ENCODE data around the gene SLC4A1. TPM values are rescaled to one million over a fixed set of nuclear protein-coding genes. Genes with fewer than 3 reads are reported as not detected.
A peak's percentile ranks its signal among the peaks of the same experiment; 100 is the strongest.

The SLC4A1 gene
- polyA plus RNA-seq, 1 experiment = not detected

DNA sequence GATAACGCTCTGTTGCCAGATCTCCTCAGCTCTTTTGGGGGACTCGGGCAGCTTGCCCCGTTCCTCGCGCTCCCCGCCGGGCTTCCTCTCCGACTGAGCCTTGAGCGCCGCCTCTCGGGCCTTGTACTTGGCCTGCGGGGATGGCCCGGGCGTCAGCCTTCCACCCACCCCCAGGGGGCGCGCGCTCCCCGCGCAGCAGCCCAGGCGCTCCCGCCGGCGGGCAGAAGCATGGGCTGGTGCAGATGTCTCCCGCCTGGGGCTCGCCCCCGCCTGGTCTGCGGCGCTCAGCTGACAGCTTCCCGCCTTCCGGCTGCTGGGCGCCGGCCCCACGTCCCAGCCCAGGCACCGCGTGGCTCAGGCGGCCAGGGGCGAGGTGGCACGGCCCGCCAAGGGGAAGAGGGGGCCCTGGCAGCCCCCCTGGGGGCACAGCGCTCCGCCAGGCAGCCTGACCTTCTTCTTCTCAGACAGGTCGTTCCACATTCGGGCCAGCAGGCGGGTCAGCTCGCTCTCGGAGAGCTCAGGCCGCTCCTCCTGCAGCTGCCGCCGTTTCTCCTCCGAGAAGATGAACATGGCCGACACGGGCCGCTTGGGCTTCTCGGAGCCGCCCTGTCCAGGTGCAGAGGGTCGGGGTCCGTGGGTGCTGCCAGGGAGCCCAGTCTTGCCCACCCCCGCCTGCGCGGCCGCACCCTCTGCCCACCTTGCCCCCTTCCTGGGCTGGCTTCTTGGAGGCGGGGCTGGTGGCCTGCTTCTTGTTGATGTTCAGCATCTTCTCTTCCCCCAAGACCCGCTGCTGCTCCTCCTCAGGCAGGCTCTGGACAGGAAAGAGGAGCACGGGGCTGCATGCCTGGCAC, 57.4 kb downstream of the SLC4A1 start:
- DNase-seq (ENCODE audit: low read depth) = no peak
- Histone ChIP-seq H3K27me3 (ENCODE audit: control insufficient read depth, insufficient read depth, low read length) (no peaks in the 10 kb centered on the region), H3K36me3 (ENCODE audit: control insufficient read depth, insufficient read depth, low read length) (peaks cover 57% of the 10 kb centered on the region), H3K4me3 (ENCODE audit: low read depth, low read length) (no peak overlapping the region)
- TF ChIP-seq, protein P1, sequence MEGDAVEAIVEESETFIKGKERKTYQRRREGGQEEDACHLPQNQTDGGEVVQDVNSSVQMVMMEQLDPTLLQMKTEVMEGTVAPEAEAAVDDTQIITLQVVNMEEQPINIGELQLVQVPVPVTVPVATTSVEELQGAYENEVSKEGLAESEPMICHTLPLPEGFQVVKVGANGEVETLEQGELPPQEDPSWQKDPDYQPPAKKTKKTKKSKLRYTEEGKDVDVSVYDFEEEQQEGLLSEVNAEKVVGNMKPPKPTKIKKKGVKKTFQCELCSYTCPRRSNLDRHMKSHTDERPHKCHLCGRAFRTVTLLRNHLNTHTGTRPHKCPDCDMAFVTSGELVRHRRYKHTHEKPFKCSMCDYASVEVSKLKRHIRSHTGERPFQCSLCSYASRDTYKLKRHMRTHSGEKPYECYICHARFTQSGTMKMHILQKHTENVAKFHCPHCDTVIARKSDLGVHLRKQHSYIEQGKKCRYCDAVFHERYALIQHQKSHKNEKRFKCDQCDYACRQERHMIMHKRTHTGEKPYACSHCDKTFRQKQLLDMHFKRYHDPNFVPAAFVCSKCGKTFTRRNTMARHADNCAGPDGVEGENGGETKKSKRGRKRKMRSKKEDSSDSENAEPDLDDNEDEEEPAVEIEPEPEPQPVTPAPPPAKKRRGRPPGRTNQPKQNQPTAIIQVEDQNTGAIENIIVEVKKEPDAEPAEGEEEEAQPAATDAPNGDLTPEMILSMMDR (IDR thresholded peaks at IDR 0.05; ENCODE audit: insufficient read depth, low read depth, low read length) = peak; percentile 83
- ChIA-PET POLR2A (no interaction called here), CTCF (interaction anchor here (0.6 to 6.8 kb wide), 28 partner anchors 8 to 312 kb away, joined by 3 to 59 read pairs (median 4); partner anchors contain the start of genes ATXN7L3, FAM171A2, GRN and HDAC5)

DNA sequence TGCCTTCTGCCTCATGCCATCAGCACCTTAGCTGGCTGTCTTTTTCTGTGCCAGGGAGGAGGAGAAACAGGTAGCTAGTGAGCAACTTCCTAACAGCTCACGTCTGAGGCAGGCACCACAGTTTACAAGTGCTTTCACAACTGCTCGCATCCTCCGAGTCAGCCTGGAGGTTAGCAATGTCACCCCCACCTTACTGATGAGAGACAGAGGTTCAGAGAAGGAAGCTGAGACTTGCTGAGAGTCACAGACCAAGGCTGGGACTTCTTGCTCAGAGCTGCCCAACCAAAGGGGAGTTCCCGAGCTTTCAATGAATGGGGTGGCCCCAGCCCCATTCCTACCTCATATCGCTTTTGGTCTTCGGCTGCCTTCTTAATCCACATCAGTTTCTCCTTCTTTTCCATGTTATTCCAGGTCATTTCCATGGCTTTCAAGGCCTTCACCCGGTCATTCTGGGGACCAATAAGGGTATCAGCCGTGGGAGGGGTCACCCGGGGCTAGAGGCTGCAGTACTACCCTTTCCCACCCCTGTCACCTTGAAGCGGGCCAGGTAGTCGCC, 58.1 kb downstream of the SLC4A1 start:
- no peak for DNase-seq (ENCODE audit: low read depth)
- POLR2A ChIA-PET = no interaction called here
- CTCF ChIA-PET = interaction anchor here (0.5 to 6.8 kb wide), 27 partner anchors 8 to 313 kb away, joined by 3 to 59 read pairs (median 4); partner anchors contain the start of genes ATXN7L3, FAM171A2, GRN and HDAC5
- Histone ChIP-seq H3K4me3 (ENCODE audit: low read depth, low read length) (no peak overlapping the region), H3K36me3 (ENCODE audit: control insufficient read depth, insufficient read depth, low read length) (peaks cover 50% of the 10 kb centered on the region), H3K27me3 (ENCODE audit: control insufficient read depth, insufficient read depth, low read length) (no peaks in the 10 kb centered on the region)
- TF ChIP-seq, protein P1 (IDR thresholded peaks at IDR 0.05; ENCODE audit: insufficient read depth, low read depth, low read length) = no peak

DNA sequence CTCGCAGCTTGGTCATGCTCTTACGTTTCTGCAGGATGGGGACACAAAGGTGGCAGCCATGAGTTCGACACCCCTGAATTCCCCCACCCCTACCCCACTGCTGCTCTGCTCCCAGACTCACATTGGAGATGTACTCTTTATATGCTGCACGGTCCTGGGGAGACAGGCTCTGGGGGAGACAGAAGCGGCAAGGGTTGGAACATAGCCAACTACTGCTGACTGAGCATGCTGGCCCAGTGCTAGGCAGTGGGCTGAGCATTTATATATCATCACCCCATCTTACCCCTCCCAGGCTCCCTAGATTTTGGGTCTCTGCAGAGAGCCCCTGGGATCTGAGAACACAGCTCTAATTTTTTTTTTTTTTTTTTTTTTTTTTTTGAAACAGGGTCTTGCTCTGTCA, 60.2 kb downstream of the SLC4A1 start:
- no peak for DNase-seq (ENCODE audit: low read depth)
- H3K27me3 ChIP-seq (ENCODE audit: control insufficient read depth, insufficient read depth, low read length) = no peaks in the 10 kb centered on the region
- ChIA-PET CTCF (interaction anchor here (0.5 to 4.5 kb wide), 5 partner anchors 9 to 143 kb away, joined by 3 to 22 read pairs (median 11); partner anchors contain the start of genes ATXN7L3 and GRN), POLR2A (no interaction called here)
- H3K4me3 ChIP-seq (ENCODE audit: low read depth, low read length) = no peak overlapping the region
- peaks cover 36% of the 10 kb centered on the region for H3K36me3 ChIP-seq (ENCODE audit: control insufficient read depth, insufficient read depth, low read length)
- TF ChIP-seq, protein P1 (IDR thresholded peaks at IDR 0.05; ENCODE audit: insufficient read depth, low read depth, low read length) = no peak

DNA sequence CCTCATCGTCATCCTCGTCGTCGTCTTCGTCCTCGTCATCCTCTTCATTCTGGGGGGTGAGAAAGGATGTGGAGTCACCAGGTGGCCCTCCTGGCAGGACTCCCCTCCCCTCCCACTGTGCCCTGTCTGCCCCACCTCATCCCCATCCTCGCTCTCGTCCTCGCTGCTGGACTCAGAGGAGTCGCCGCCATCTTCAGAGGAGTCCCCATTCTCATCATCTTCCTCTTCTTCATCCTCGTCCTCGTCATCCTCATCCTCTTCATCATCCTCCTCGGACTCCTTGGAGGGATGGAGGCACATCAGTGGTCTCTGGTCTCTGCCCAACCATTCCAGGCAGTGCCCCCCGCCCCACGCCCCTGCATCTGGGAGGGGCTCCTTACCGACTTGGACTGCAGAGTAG, 60.6 kb downstream of the SLC4A1 start:
- Histone ChIP-seq H3K27me3 (ENCODE audit: control insufficient read depth, insufficient read depth, low read length) (no peaks in the 10 kb centered on the region), H3K36me3 (ENCODE audit: control insufficient read depth, insufficient read depth, low read length) (peaks cover 34% of the 10 kb centered on the region), H3K4me3 (ENCODE audit: low read depth, low read length) (no peak overlapping the region)
- no peak for DNase-seq (ENCODE audit: low read depth)
- ChIA-PET POLR2A (no interaction called here), CTCF (interaction anchor here (0.7 to 2.9 kb wide), 3 partner anchors 9 to 123 kb away, joined by 3 to 11 read pairs (median 8); no protein-coding TSS in a partner anchor)
- TF ChIP-seq, protein P1 (IDR thresholded peaks at IDR 0.05; ENCODE audit: insufficient read depth, low read depth, low read length) = no peak

DNA sequence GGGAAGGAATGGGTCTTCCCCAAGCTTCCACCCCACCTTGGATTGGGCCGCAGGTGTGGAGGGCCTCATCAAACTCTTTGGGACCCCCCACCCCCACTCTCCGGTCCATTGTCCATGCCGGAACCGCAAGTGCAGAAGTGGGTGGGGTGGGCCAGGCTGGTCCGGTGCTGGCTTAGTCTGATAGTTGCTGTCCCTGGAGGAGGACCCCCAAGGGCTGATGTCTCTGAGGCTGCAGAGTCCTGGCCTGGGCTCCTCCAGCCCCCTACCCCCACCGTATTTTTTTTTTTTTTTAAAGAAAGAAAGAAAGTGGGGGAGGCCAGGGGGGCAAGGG, 61.1 kb downstream of the SLC4A1 start:
- TF ChIP-seq, protein P1 (IDR thresholded peaks at IDR 0.05; ENCODE audit: insufficient read depth, low read depth, low read length) = peak; percentile 0; the same call in 1 of the 2 replicates
- H3K4me3 ChIP-seq (ENCODE audit: low read depth, low read length) = no peak overlapping the region
- ChIA-PET POLR2A (no interaction called here), CTCF (interaction anchor here (0.7 to 2.9 kb wide), 7 partner anchors 8 to 139 kb away, joined by 3 to 11 read pairs (median 4); partner anchors contain the start of gene GRN)
- H3K27me3 ChIP-seq (ENCODE audit: control insufficient read depth, insufficient read depth, low read length) = no peaks in the 10 kb centered on the region
- no peak for DNase-seq (ENCODE audit: low read depth)
- H3K36me3 ChIP-seq (ENCODE audit: control insufficient read depth, insufficient read depth, low read length) = peaks cover 34% of the 10 kb centered on the region

Measured in BJ (cell line).